T1000 (cell line): Measurements from ENCODE around the gene KLHL40.
"Not testable (repeated sequence)": the region's sequence is repeated elsewhere in the genome, so short reads cannot be mapped to it uniquely, and the experiment has no call there.

ENCODE experiments used
- DNase-seq: peaks from one replicate; lab custom pipeline; 2025; ENCODE audit warnings: mixed read lengths; lab: John Stamatoyannopoulos, UW

Gene KLHL40

GRCh38 chr3:42722442-42722841, 37.1 kb downstream of the KLHL40 start:
- DNase-seq, result not testable (repeated sequence)

GRCh38 chr3:42723219-42723618, 37.9 kb downstream of the KLHL40 start:
- DNase-seq, result no peak

GRCh38 chr3:42725454-42725853, 40.1 kb downstream of the KLHL40 start:
- no peak for DNase-seq

- no peak for DNase-seq
These were observed 42.7 kb downstream of the KLHL40 start for GRCh38 chr3:42728056-42728455.

DNA sequence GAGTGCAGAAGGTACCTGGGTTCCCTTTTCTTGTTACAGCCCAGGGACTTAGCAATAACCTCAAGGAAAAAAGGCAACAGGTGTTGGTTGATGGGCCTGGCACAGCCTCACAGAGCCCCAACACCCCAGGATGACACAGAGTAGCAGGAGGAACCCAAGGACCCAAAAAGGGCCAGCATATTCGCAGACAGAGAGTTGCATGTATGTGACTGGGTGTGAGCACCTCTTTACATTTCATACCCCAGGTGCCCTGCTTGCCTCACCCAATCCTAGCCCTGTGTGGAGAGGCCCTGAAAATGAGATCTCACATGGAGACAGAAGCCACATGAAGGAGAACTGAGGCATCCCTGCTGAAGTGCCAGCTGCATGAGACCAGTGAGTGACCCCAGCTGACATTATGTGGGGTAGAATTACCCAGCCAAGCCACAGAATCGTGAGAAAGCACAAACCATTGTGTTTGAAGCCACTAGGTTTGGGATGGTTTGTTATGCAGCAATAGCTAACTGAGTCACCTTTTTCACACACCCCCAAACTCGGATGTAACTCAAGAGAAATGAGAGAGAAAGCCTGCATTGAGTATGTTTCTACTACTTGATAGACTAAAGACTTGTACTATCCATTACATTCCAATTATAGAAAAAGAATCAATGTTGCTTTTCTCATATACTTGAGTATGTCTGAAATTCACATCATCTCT, 43.5 kb downstream of the KLHL40 start:
- DNase-seq, result no peak

DNA sequence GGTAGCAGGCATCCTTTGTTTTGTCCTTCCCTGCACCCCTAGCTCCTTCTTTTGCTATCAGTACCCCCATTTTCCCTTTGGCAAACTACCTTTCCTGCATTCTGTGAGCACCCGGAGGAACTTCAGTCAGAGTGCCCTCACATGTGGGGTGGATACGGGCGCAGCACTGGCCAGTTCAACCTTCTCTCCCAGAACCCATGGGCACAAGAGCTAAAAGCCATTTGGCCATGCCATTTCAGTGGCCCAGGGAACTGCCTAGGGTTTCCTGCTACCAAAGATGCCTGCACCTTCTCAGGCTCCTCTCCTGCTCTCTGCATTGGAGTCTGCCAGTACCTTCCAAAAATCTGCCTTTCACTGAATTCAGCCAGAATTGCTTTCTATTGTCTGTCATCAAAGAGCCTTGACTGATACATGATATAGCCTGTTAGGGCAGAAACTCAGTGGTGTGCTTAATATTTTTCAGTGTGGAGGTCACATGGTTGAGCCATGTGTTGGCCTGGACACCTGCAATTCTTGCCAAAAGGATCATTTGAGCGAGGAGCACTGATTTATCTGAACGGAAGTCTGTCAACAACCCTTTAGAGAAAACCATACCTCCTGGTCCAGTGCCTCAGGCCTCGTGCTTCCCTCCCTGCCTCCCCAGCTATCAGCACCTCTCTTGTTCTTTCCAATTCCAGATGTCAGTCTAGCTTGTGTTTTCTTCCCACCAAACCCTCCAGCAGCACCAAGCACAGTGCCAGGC, 44.2 kb downstream of the KLHL40 start:
- no peak for DNase-seq

DNA sequence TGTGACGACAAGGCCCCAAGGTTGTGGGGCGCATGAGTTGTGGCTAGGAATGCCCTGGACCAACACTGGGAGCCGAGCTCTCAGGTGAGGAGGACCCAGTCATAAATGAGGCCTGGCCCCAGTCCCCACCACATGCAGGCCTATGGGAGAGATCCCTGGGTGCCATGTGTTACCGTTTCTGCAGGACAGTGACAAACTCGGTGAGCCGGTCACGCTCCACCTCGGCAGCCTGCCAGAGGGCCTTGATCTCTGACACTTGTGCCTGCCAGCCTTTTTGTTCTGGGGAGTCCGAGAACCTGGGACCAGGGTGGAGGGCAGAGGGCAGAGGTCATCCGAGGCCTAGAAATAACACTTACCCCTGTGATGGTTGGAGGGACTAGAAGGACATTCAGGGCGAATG, 45.0 kb downstream of the KLHL40 start:
- DNase-seq, result no peak

GRCh38 chr3:42730706-42731420, 45.5 kb downstream of the KLHL40 start:
- DNase-seq, result no peak

GRCh38 chr3:42731476-42732195, 46.3 kb downstream of the KLHL40 start:
- DNase-seq, result no peak

DNA sequence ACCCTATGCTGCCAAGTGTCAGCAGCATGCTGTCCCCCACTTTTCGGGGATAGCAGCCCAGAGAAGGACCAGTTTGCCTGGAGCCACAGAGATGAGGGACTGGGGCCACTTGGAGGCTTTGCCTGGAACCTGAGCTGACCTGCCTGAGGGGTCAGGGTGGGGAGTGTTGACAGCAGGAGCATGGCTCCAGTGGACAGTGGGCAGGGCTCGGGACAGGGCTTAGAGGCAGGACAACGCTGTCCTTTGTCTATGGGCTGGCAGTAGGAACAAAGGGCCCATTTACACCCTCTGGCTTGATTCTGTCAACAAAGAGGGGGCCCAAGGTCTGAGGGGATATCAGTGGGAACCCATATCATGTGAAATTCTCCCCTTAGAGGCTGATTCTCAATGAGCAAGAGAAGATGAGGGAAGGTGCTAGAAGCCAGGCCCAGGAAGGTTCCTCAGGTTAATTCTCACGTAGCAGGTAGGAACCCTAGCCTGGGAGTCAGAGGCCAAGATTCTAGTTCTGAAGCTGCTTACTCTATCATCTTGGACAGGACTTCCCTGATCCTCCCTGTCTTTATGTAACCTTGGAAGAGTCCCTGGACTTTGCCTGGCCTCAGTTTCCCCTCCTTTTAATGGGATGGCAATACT, 47.0 kb downstream of the KLHL40 start:
- DNase-seq, result no peak

DNA sequence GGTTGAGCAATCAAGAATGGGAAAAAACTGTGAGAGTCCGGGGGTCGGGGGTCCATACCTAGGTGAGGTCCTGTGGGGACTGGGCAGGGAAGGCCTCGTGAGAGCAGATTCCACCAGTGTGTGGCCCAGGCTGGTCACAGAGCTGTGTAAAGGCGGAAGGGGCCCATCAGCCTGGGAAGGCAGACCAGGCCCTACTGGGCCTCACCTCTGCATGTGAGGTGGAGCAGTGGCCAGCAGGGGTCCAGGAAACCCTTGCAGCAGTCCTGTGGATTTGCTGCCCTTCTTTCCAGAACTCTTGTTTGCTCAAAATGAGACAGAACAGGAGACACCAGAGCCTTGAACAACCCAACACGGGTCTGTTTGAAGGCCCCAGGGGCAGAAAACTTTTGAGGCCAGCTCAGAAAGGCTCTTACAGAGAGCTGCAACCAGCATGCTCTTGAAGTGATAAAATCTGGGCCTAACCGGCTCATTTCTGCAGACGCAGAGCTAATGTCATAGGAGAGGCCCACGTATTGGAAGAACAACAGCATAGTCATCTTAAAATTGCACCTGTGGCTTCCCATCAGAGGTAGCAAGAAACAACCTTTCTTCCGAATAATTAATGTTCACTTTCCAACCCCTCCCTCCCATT, 47.6 kb downstream of the KLHL40 start:
- no peak for DNase-seq

GRCh38 chr3:42733501-42734262, 48.3 kb downstream of the KLHL40 start:
- no peak for DNase-seq

DNA sequence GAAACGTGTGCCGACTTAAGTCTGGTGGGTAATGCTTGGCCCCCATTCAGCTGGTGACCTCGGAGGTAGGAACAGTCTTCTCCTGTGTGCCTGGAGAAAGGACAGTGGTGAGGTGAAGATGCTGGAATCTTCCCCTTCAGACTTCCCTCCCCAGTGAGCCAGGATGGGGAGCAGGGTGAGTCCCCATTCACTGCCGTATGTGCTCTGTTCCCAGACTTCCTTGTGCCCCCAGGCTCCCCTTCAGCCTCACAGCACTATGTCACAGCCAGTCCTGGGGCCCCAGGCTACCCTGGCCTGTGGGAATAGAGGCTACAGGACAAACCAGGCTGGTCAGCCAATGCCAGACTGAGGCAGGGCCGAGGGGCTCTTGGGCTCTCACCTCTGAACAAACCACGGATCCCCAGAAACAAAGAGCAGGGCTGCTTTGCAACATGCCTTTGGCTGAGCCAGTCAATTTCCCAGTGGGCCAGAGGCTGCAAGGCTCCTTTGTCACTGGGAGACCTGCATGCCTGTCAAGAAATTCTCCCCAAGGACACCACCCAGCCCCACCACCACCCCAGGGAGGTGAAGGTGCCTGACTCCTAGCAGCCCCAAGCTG, 49.0 kb downstream of the KLHL40 start:
- no peak for DNase-seq

- no peak for DNase-seq
These were observed 49.7 kb downstream of the KLHL40 start for GRCh38 chr3:42735019-42735418.

DNA sequence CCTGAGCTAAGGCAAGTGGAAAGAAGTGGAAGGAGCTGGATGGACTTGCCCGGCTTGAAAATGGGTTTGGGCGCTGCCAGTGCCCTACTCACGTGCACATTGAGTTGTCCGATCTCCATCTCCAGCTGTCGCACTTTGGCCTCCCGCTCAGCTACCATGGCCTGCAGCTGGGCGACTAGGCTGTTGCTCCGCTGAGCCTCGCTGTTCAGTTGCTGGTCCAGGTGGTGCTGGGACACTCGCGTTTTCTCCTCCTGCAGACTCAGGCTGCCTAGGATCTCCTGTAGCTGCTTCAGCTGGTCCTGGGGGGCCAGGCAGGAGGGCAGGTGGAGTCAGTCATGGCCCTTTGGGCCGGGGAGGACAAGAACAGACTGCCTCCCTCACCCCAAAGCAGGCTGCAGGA, 50.3 kb downstream of the KLHL40 start:
- DNase-seq, result no peak

DNA sequence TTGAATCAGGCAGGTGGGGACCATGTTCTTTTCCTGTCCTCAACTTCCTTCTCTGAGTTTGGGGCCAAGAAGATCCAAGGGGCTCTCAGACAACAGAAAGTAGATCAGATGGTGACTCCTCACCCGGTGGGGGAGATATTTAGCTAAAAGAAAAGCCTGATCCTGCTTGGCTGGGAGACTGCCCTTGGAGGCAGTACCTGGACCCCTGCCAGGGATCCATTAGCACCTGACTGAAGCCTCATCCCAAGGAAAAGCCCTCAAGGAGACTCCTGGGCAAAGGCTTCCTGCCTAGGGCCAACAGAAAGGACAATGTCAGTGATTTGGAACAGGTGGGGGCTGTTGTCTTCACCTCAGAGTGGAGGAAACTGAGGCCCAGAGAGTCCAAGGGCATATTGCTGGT, 50.7 kb downstream of the KLHL40 start:
- no peak for DNase-seq

DNA sequence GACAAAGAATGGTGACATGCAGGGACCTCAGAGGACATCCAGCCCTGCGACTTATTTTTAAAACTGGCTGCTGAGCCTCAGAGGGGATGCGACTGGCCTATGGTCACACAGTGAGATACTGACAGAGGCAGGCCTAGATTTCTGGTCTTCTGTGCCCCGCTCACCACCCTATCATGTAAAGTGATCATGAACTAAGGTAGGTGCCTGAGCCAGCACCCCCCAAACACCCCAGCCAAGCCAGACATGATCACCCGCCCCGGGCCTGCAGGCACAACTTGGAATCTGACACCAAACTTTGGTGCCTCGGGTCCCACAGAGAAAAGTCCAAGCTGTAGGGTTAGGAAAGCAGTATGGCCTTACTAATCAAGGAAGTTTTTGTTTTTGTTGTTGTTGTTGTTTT, 51.2 kb downstream of the KLHL40 start:
- DNase-seq, result no peak

DNA sequence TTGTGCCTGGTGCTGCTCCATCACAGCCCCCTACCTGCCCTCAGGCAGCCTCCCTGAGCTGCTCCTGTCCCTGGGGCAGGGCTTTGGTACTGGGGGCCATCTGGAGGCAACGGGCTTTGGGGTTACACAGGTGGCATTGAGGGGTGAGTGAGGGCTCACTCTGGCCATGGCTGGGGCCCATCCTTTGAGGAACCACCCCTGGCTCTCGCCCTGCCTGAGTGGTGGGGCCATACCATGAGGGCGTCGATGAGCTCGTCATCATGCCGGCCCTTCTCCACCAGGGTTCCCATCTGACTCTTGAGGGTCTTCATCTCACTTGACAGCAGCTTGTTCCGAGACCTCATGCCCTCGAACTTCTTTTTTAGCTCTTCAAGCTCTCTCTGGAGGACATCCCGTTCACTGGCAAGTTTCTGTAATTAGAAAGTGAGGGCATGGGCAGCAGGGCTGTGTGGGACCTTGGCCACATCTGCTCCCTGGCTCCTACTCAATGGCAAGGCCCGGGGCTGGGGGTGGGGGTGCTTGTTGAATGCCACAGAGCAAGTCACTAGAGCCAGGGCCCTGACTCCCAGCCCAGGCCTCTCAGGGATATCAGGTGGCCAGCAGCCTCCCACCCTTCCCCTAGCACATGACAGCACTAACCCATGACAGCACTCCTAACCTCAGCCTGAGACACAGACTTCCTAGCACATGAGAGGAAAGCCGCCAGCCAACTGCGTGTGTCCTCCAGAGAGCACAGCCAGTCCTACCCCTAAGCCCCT, 54.2 kb downstream of the KLHL40 start:
- no peak for DNase-seq

GRCh38 chr3:42741796-42742195, 56.5 kb downstream of the KLHL40 start:
- DNase-seq, result no peak
